Kidney (tissue), 14 donors: ENCODE data around the gene WNK4. TPM values are rescaled to one million over a fixed set of nuclear protein-coding genes. Genes with fewer than 3 reads are reported as not detected.

Experiments used
- DNase-seq, 5 donors: peaks; one replicate each; pipeline ENCODE4 v3.0.0-alpha.2; 2013 to 2020
- FAIRE-seq: peaks from 2 replicates; lab custom pipeline; 2012; peaks lifted over from hg19 to GRCh38; lab: Jason Lieb, UNC
- H3K27ac ChIP-seq, 2 donors: one replicate each; pipeline ENCODE4 v1.7.0; 2013; ENCODE audit warnings: low read depth in 2 of 2, low read length in 2 of 2, inconsistent platforms in 1 of 2
- H3K27me3 ChIP-seq: one replicate; pipeline ENCODE4 v1.7.1; 2013; ENCODE audit warnings: low read length, inconsistent platforms; ENCODE audit not compliant: control insufficient read depth, insufficient read depth
- H3K36me3 ChIP-seq, 3 donors: one replicate each; pipeline versions ENCODE4 v1.7.0 to v1.7.1; 2013; ENCODE audit warnings: low read length in 3 of 3, control low read depth in 1 of 3, inconsistent platforms in 1 of 3; ENCODE audit not compliant: insufficient read depth in 3 of 3, control insufficient read depth in 2 of 3
- H3K4me1 ChIP-seq, 3 donors: one replicate each; pipeline versions ENCODE4 v1.7.0 to v1.7.1; 2013; ENCODE audit warnings: low read length in 3 of 3, inconsistent platforms in 1 of 3, low read depth in 1 of 3; ENCODE audit not compliant: control insufficient read depth in 2 of 3, insufficient read depth in 2 of 3
- H3K4me3 ChIP-seq, 3 donors: one replicate each; pipeline versions ENCODE4 v1.7.0 to v1.8.1; 2013; ENCODE audit warnings: low read length in 3 of 3, control low read depth in 1 of 3, inconsistent platforms in 1 of 3
- H3K9ac ChIP-seq, 3 donors: one replicate each; pipeline versions ENCODE4 v1.7.0 to v1.7.1; 2013; ENCODE audit warnings: low read length in 3 of 3, control low read depth in 1 of 3, inconsistent platforms in 1 of 3
- H3K9me3 ChIP-seq, 3 donors: one replicate each; pipeline versions ENCODE4 v1.7.0 to v1.7.1; 2013; ENCODE audit warnings: low read length in 3 of 3, control low read depth in 1 of 3, inconsistent platforms in 1 of 3; ENCODE audit not compliant: control insufficient read depth in 2 of 3, insufficient read depth in 1 of 3
- CTCF ChIP-seq: IDR thresholded peaks from 3 replicates; pipeline ENCODE4 v1.5.1; 2012; ENCODE audit warnings: mild to moderate bottlenecking, moderate library complexity, borderline replicate concordance; ENCODE audit not compliant: insufficient read depth; ENCODE audit errors: extremely low read depth
- intact Hi-C: fragments of 100-400 bp; cut with DNase I; formaldehyde crosslinking; loops from one replicate; pipeline ENCODE4 v1.11.1; 2022
- polyA plus RNA-seq: library from polyadenylated mRNA; stranded (reverse); fragments of 350-450 nt; fragmentation: Illumina TruSeq; extraction: RNeasy Lipid Tissue Mini Kit (QIAGEN cat#74804); gene quantifications from one replicate; pipeline ENCODE4 v1.2.3, GENCODE V29; 2014; ENCODE audit warnings: low read depth, low replicate concordance; ENCODE audit not compliant: insufficient read depth
- total RNA-seq: library from RNA; stranded (reverse); fragmentation: NEBNext Ultra II Directional; extraction: Animal tissue kit (Norgen Biotek cat#: 25700); gene quantifications from one replicate; pipeline ENCODE4 v1.2.1, GENCODE V29; 2021
- donor health status: control.
- donor health status: control.
- donor health status: control.
- donor health status: control.
- donor health status: control.
- donor health status: DM: yes; HTN: yes; CAD: no.
- donor health status: Normal renal cell carcinoma (clear cell type).

Gene WNK4
- total and polyA plus RNA-seq, 2 donors from 2014 or later: 14.9 to 26.4 TPM

- peaks cover 0 to 17% (median 7%) of the 10 kb centered on the region in 3 donors for H3K36me3 ChIP-seq
- FAIRE-seq: no peak
- intact Hi-C loops: no loop called here
- H3K4me3 ChIP-seq: peak overlapping the region in 2 of 3 donors; percentile 71 to 79
- peaks cover 44% of the 10 kb centered on the region for H3K27me3 ChIP-seq
- H3K9me3 ChIP-seq: no peaks in the 10 kb centered on the region
- DNase-seq: no peak
- H3K4me1 ChIP-seq: peaks cover 0 to 10% (median 2%) of the 10 kb centered on the region in 3 donors
- peak overlapping the region; percentile 78 to 82 for H3K27ac ChIP-seq
- no peak for TF ChIP-seq CTCF
- peak overlapping the region in 2 of 3 donors; percentile 58 to 88 for H3K9ac ChIP-seq
These were observed 1.3 kb downstream of the WNK4 start for GRCh38 chr17:42781639-42782165.

GRCh38 chr17:42782166-42783061, 2.0 kb downstream of the WNK4 start:
- FAIRE-seq (no peak), DNase-seq (no peak)
- intact Hi-C loops: no loop called here
- Histone ChIP-seq H3K4me1 (peaks cover 0 to 10% (median 2%) of the 10 kb centered on the region in 3 donors), H3K27ac (peak overlapping the region; percentile 78 to 82), H3K27me3 (peaks cover 44% of the 10 kb centered on the region), H3K9ac (peak overlapping the region in 2 of 3 donors; percentile 8 to 88), H3K9me3 (no peaks in the 10 kb centered on the region), H3K36me3 (peaks cover 0 to 22% (median 7%) of the 10 kb centered on the region in 3 donors), H3K4me3 (peak overlapping the region in 2 of 3 donors; percentile 71 to 79)
- no peak for TF ChIP-seq CTCF

GRCh38 chr17:42783062-42783790, 2.8 kb downstream of the WNK4 start:
- no peak for FAIRE-seq
- Histone ChIP-seq H3K36me3 (peaks cover 0 to 18% (median 5%) of the 10 kb centered on the region in 3 donors), H3K9me3 (no peaks in the 10 kb centered on the region), H3K9ac (peak overlapping the region in 2 of 3 donors; percentile 8 to 88), H3K4me1 (peaks cover 0 to 10% (median 2%) of the 10 kb centered on the region in 3 donors), H3K4me3 (peak overlapping the region in 2 of 3 donors; percentile 47 to 79), H3K27ac (peak overlapping the region; percentile 75 to 82), H3K27me3 (peaks cover 44% of the 10 kb centered on the region)
- DNase-seq: no peak
- intact Hi-C loops: no loop called here
- TF ChIP-seq CTCF: no peak
